ENCODE results near the gene SHISA3.
"Not testable (repeated sequence)": the region's sequence is repeated elsewhere in the genome, so short reads cannot be mapped to it uniquely, and the experiment has no call there.

The SHISA3 gene

GRCh38 chr4:42364266-42365053 is 32.8 kb upstream of the SHISA3 start:
- Histone ChIP-seq H3K9me3 (ENCODE audit: low read length) (no peaks in the 10 kb centered on the region), H3K4me1 (ENCODE audit: insufficient read depth, low read length) (peaks cover 5% of the 10 kb centered on the region), H3K9ac (ENCODE audit: low read length) (no peak overlapping the region), H3K36me3 (ENCODE audit: insufficient read depth, low read length) (no peaks in the 10 kb centered on the region), H3K4me3 (ENCODE audit: low read depth in 1 of 2, low read length in 2 of 2) (no peak overlapping the region), H3K27ac (ENCODE audit: low read depth, low read length) (no peak overlapping the region), H3K27me3 (ENCODE audit: control insufficient read depth in 1 of 2, insufficient read depth in 2 of 2, low read length in 2 of 2) (no peaks in the 10 kb centered on the region)

GRCh38 chr4:42366959-42367358 is 30.3 kb upstream of the SHISA3 start:
- Histone ChIP-seq H3K4me3 (ENCODE audit: low read depth in 1 of 2, low read length in 2 of 2) (no peak overlapping the region), H3K9me3 (ENCODE audit: low read length) (no peaks in the 10 kb centered on the region), H3K27me3 (ENCODE audit: control insufficient read depth in 1 of 2, insufficient read depth in 2 of 2, low read length in 2 of 2) (no peaks in the 10 kb centered on the region), H3K36me3 (ENCODE audit: insufficient read depth, low read length) (no peaks in the 10 kb centered on the region), H3K4me1 (ENCODE audit: insufficient read depth, low read length) (no peaks in the 10 kb centered on the region), H3K27ac (ENCODE audit: low read depth, low read length) (no peak overlapping the region), H3K9ac (ENCODE audit: low read length) (no peak overlapping the region)

DNA sequence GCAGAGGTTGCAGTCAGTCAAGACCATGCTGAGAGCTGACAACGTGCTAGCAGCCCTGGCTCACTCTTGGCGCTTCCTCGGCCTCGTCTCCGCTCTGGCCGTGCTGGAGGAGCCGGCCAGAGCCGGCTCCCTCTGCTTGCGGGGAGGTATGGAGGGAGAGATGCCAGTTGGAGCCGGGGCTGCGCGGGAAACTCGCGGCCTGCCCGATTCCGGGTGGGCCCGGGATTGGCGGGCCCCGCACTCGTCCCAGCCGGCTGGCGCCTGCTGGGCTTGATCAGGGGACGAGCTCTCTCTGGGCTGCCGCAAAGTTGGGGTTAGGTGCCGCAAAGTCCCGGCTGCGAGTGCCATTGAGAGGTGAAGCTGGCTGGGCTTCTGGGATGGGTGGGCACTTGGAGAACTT is 27.8 kb upstream of the SHISA3 start:
- no peak overlapping the region for H3K4me3 ChIP-seq (ENCODE audit: low read depth in 1 of 2, low read length in 2 of 2)

DNA sequence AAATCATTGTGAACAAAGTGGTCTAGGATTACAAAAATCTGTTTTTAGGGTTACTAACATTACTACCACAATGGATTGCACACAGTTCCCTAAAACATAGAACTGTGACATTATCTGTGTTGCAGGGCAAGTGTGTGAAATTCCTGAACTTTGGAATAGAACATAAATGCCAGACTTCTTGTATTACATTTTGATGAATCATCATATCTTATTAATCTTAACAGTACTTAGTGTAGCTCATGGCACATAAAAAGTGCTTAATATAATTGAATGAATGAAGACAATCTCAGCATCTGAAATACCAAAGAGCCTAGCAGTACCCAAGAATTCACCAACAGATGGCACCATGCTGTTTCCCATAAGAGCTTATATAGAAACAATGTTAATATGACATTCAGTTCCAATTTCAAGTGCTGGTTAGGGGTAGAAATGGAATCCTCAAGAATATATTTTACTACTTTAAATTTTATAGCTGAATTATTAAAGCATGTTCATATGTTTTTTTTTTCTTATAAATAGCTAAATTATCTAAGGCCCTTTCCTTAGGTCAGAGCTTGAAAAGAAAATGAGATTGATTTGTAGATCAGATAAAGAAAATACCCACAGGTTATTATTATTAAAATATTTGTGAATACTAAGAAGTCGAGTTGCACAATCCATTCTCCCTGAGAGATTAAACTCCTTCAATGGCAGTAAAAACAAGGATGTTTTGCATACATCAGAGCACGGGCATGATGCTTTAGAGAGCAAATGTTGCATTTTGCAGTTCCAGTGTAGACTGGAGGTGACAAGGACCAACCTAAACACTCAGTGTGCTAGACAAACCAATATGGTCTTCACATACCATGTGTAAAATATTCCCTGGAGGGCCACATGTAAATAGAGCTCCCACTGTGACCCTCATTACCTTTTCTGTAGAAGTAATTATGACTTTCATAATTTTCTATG is 25.7 kb upstream of the SHISA3 start:
- no peak overlapping the region for H3K27ac ChIP-seq (ENCODE audit: low read depth, low read length)
- H3K9ac ChIP-seq (ENCODE audit: low read length): no peak overlapping the region
- no peak overlapping the region for H3K4me3 ChIP-seq (ENCODE audit: low read depth in 1 of 2, low read length in 2 of 2)
- H3K9me3 ChIP-seq (ENCODE audit: low read length): no peaks in the 10 kb centered on the region
- H3K27me3 ChIP-seq (ENCODE audit: control insufficient read depth in 1 of 2, insufficient read depth in 2 of 2, low read length in 2 of 2): no peaks in the 10 kb centered on the region
- no peaks in the 10 kb centered on the region for H3K4me1 ChIP-seq (ENCODE audit: insufficient read depth, low read length)
- H3K36me3 ChIP-seq (ENCODE audit: insufficient read depth, low read length): no peaks in the 10 kb centered on the region

More for the DNA sequence above, 27.8 kb upstream of the SHISA3 start:
- no peak overlapping the region for H3K9ac ChIP-seq (ENCODE audit: low read length)
- no peaks in the 10 kb centered on the region for H3K4me1 ChIP-seq (ENCODE audit: insufficient read depth, low read length)
- no peaks in the 10 kb centered on the region for H3K9me3 ChIP-seq (ENCODE audit: low read length)
- no peaks in the 10 kb centered on the region for H3K36me3 ChIP-seq (ENCODE audit: insufficient read depth, low read length)
- no peaks in the 10 kb centered on the region for H3K27me3 ChIP-seq (ENCODE audit: control insufficient read depth in 1 of 2, insufficient read depth in 2 of 2, low read length in 2 of 2)
- no peak overlapping the region for H3K27ac ChIP-seq (ENCODE audit: low read depth, low read length)

- not testable (repeated sequence) for H3K27me3 ChIP-seq (ENCODE audit: control insufficient read depth in 1 of 2, insufficient read depth in 2 of 2, low read length in 2 of 2); H3K27ac ChIP-seq (ENCODE audit: low read depth, low read length); H3K36me3 ChIP-seq (ENCODE audit: insufficient read depth, low read length); H3K9ac ChIP-seq (ENCODE audit: low read length); H3K4me1 ChIP-seq (ENCODE audit: insufficient read depth, low read length); H3K9me3 ChIP-seq (ENCODE audit: low read length); H3K4me3 ChIP-seq (ENCODE audit: low read depth in 1 of 2, low read length in 2 of 2)
These were observed 25.0 kb upstream of the SHISA3 start for GRCh38 chr4:42372303-42372702.

DNA sequence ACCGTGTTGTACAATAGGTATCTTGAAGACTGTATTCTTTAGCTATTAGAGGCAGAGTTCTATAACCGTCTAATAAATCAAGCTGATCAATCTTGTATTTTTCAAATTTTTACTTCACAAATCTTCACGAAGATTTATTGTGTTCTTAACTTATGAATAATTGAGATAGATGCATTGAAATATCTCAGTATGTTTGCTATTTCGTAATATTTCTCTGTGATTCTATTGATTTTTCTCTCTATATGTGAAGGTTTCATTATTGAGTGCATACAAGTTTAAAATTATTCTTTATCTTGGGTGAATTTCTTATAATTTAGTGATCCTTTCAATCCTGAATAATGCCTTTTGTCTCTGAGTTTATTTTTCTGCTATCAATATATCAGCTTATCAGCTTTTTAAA is 19.8 kb upstream of the SHISA3 start:
- H3K27me3 ChIP-seq (ENCODE audit: control insufficient read depth in 1 of 2, insufficient read depth in 2 of 2, low read length in 2 of 2): no peaks in the 10 kb centered on the region
- H3K4me3 ChIP-seq (ENCODE audit: low read depth in 1 of 2, low read length in 2 of 2): no peak overlapping the region
- no peak overlapping the region for H3K9ac ChIP-seq (ENCODE audit: low read length)
- no peaks in the 10 kb centered on the region for H3K4me1 ChIP-seq (ENCODE audit: insufficient read depth, low read length)
- H3K27ac ChIP-seq (ENCODE audit: low read depth, low read length): no peak overlapping the region
- no peaks in the 10 kb centered on the region for H3K9me3 ChIP-seq (ENCODE audit: low read length)
- H3K36me3 ChIP-seq (ENCODE audit: insufficient read depth, low read length): no peaks in the 10 kb centered on the region

DNA sequence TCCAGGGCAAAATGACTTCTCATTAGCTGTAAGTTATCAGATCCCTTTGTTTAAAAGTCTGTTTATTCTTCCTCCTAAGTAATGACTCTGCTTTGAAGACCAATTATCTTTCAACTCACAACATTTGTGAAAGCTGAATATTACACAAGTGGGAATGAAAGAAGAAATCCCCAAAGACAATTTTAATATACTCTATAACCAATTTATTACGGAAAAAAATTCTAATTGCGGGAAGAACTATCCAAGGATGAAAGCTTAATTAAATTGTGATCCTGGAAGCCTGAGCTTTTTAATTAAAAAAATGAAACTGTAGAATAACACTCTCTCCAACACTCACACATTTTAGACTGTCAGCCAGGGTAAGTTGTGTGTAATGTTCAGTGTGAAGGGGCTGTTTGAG is 15.6 kb upstream of the SHISA3 start:
- no peak overlapping the region for H3K9ac ChIP-seq (ENCODE audit: low read length)
- no peak overlapping the region for H3K27ac ChIP-seq (ENCODE audit: low read depth, low read length)
- H3K36me3 ChIP-seq (ENCODE audit: insufficient read depth, low read length): no peaks in the 10 kb centered on the region
- no peaks in the 10 kb centered on the region for H3K9me3 ChIP-seq (ENCODE audit: low read length)
- no peak overlapping the region for H3K4me3 ChIP-seq (ENCODE audit: low read depth in 1 of 2, low read length in 2 of 2)
- no peaks in the 10 kb centered on the region for H3K27me3 ChIP-seq (ENCODE audit: control insufficient read depth in 1 of 2, insufficient read depth in 2 of 2, low read length in 2 of 2)
- no peaks in the 10 kb centered on the region for H3K4me1 ChIP-seq (ENCODE audit: insufficient read depth, low read length)

- Histone ChIP-seq H3K4me3 (ENCODE audit: low read depth in 1 of 2, low read length in 2 of 2) (no peak overlapping the region), H3K36me3 (ENCODE audit: insufficient read depth, low read length) (no peaks in the 10 kb centered on the region), H3K9ac (ENCODE audit: low read length) (no peak overlapping the region), H3K9me3 (ENCODE audit: low read length) (no peaks in the 10 kb centered on the region), H3K4me1 (ENCODE audit: insufficient read depth, low read length) (no peaks in the 10 kb centered on the region), H3K27ac (ENCODE audit: low read depth, low read length) (no peak overlapping the region), H3K27me3 (ENCODE audit: control insufficient read depth in 1 of 2, insufficient read depth in 2 of 2, low read length in 2 of 2) (no peaks in the 10 kb centered on the region)
These were observed 11.8 kb upstream of the SHISA3 start for GRCh38 chr4:42385516-42385915.

DNA sequence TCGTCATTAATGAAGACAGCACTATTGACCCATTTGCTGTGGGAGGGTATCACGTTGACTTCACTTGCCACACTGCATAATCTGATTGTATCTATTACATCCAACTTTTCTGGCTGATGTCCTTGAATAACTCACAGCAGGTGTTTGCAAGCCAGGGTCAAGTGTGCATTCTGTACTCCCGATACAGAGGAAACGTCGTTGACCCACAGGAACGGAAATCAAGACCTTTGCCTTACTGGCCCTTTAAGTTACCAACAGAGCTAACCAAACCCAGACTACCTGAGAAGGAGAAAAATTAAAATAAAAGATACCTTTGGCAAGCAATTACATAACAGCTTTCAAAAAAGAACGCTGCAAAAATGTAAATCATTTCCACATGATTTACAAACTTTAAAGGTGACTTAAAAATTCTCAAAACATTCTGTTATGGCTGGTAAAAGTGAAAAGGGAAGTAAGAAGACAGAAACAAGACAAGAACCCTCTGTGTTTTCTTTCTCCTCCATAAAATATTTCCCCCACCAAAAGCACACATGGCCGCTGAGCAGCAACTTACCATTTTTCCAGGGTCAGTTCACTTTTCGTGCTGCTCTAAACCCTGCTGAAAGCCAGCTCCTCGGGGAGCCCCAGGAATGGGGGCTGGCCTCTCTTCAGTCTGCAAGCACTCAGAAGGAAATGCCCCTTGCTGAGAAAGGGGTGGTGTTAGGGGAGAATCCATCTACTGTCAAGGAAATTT is 6.5 kb upstream of the SHISA3 start:
- peaks cover 0 to 4% of the 10 kb centered on the region in 2 donors for H3K27me3 ChIP-seq (ENCODE audit: control insufficient read depth in 1 of 2, insufficient read depth in 2 of 2, low read length in 2 of 2)
- H3K9ac ChIP-seq (ENCODE audit: low read length): no peak overlapping the region
- H3K27ac ChIP-seq (ENCODE audit: low read depth, low read length): no peak overlapping the region
- H3K9me3 ChIP-seq (ENCODE audit: low read length): no peaks in the 10 kb centered on the region
- no peaks in the 10 kb centered on the region for H3K36me3 ChIP-seq (ENCODE audit: insufficient read depth, low read length)
- no peak overlapping the region for H3K4me3 ChIP-seq (ENCODE audit: low read depth in 1 of 2, low read length in 2 of 2)
- H3K4me1 ChIP-seq (ENCODE audit: insufficient read depth, low read length): no peaks in the 10 kb centered on the region

DNA sequence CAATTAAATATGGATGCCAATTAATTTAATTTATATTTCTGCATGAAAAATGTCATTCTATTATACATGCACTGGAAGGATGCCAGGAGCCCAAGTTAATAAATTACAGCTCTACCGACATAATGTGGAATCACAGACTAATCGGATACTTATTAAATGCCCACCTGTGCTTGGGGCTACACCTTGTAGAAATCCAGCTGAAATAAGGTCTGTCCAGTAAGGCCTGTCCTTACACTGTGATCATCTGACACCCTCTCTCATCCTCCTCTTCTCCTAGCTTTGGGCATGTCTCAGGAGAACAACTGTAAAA is 6.0 kb upstream of the SHISA3 start:
- Histone ChIP-seq H3K9ac (ENCODE audit: low read length) (no peak overlapping the region), H3K4me3 (ENCODE audit: low read depth in 1 of 2, low read length in 2 of 2) (no peak overlapping the region), H3K36me3 (ENCODE audit: insufficient read depth, low read length) (no peaks in the 10 kb centered on the region), H3K4me1 (ENCODE audit: insufficient read depth, low read length) (no peaks in the 10 kb centered on the region), H3K9me3 (ENCODE audit: low read length) (no peaks in the 10 kb centered on the region), H3K27me3 (ENCODE audit: control insufficient read depth in 1 of 2, insufficient read depth in 2 of 2, low read length in 2 of 2) (peaks cover under 1 to 4% of the 10 kb centered on the region in 2 donors), H3K27ac (ENCODE audit: low read depth, low read length) (no peak overlapping the region)

- peaks cover 7 to 11% of the 10 kb centered on the region in 2 donors for H3K27me3 ChIP-seq (ENCODE audit: control insufficient read depth in 1 of 2, insufficient read depth in 2 of 2, low read length in 2 of 2)
- no peaks in the 10 kb centered on the region for H3K36me3 ChIP-seq (ENCODE audit: insufficient read depth, low read length)
These were observed 5.3 kb upstream of the SHISA3 start for GRCh38 chr4:42391981-42392380.

More at GRCh38 chr4:42391981-42392380, 5.3 kb upstream of the SHISA3 start:
- Histone ChIP-seq H3K27ac (ENCODE audit: low read depth, low read length) (no peak overlapping the region), H3K4me3 (ENCODE audit: low read depth in 1 of 2, low read length in 2 of 2) (no peak overlapping the region), H3K9ac (ENCODE audit: low read length) (no peak overlapping the region), H3K9me3 (ENCODE audit: low read length) (no peaks in the 10 kb centered on the region), H3K4me1 (ENCODE audit: insufficient read depth, low read length) (peaks cover 6% of the 10 kb centered on the region)

Measured in muscle layer of colon (tissue), 2 donors.